ENCODE results near the gene PCDHB14.
"Not testable (repeated sequence)": the region's sequence is repeated elsewhere in the genome, so short reads cannot be mapped to it uniquely, and the experiment has no call there.

Gene PCDHB14

GRCh38 chr5:141234109-141234667, 11.0 kb downstream of the PCDHB14 start:
- no peak for DNase-seq (ENCODE audit: low spot score in 2 of 2)
- Mint-ChIP-seq H3K4me3 (no peak overlapping the region), H3K27ac (no peak overlapping the region), H3K36me3 (peaks cover 8% of the 10 kb centered on the region), H3K4me1 (no peaks in the 10 kb centered on the region), H3K9me3 (peaks cover 23% of the 10 kb centered on the region), H3K27me3 (peaks cover 4% of the 10 kb centered on the region)
- ATAC-seq (ENCODE audit: low read depth), result no peak

- H3K4me3 Mint-ChIP-seq; ATAC-seq (ENCODE audit: low read depth); H3K36me3 Mint-ChIP-seq; H3K27me3 Mint-ChIP-seq; H3K27ac Mint-ChIP-seq; H3K4me1 Mint-ChIP-seq; DNase-seq (ENCODE audit: low spot score in 2 of 2): not testable (repeated sequence)
- H3K9me3 Mint-ChIP-seq, result peaks cover 30% of the 10 kb centered on the region
Observed at GRCh38 chr5:141235922-141236321, 12.8 kb downstream of the PCDHB14 start.

GRCh38 chr5:141236516-141237313, 13.6 kb downstream of the PCDHB14 start:
- H3K27ac Mint-ChIP-seq, result no peak overlapping the region

GRCh38 chr5:141241496-141241895, 18.4 kb downstream of the PCDHB14 start:
- DNase-seq (ENCODE audit: low spot score in 2 of 2), result no peak
- Mint-ChIP-seq H3K27ac (no peak overlapping the region), H3K4me3 (no peak overlapping the region), H3K36me3 (peaks cover 7% of the 10 kb centered on the region), H3K4me1 (no peaks in the 10 kb centered on the region), H3K9me3 (peaks cover 19% of the 10 kb centered on the region), H3K27me3 (peaks cover 6% of the 10 kb centered on the region)
- no peak for ATAC-seq (ENCODE audit: low read depth)

More at GRCh38 chr5:141236516-141237313, 13.6 kb downstream of the PCDHB14 start:
- ATAC-seq (ENCODE audit: low read depth) (no peak), DNase-seq (ENCODE audit: low spot score in 2 of 2) (no peak)
- Mint-ChIP-seq H3K4me3 (no peak overlapping the region), H3K27me3 (peaks cover 7% of the 10 kb centered on the region), H3K36me3 (peaks cover 8% of the 10 kb centered on the region), H3K9me3 (peaks cover 26% of the 10 kb centered on the region), H3K4me1 (no peaks in the 10 kb centered on the region)

- Mint-ChIP-seq H3K27me3 (peaks cover 2% of the 10 kb centered on the region), H3K9me3 (peaks cover 22% of the 10 kb centered on the region), H3K4me3 (no peak within 1 kb of the TSS), H3K36me3 (peaks cover 3% of the 10 kb centered on the region), H3K27ac (no peak within 1 kb of the TSS), H3K4me1 (no peaks in the 10 kb centered on the region)
- ATAC-seq (ENCODE audit: low read depth) (no peak), DNase-seq (ENCODE audit: low spot score in 2 of 2) (no peak)
Observed at GRCh38 chr5:141245250-141245717, 22.1 kb downstream of the PCDHB14 start, which contains the start of gene PCDHB15. Gene PCDHB15 (plus strand): TSS chr5:141245395. CDS start chr5:141245579, 184 bp downstream.

GRCh38 chr5:141246971-141247370, 23.8 kb downstream of the PCDHB14 start:
- H3K9me3 Mint-ChIP-seq, result peaks cover 19% of the 10 kb centered on the region
- not testable (repeated sequence) for H3K36me3 Mint-ChIP-seq; H3K27ac Mint-ChIP-seq; DNase-seq (ENCODE audit: low spot score in 2 of 2); H3K27me3 Mint-ChIP-seq; ATAC-seq (ENCODE audit: low read depth); H3K4me1 Mint-ChIP-seq; H3K4me3 Mint-ChIP-seq

- H3K4me1 Mint-ChIP-seq; H3K4me3 Mint-ChIP-seq; H3K27ac Mint-ChIP-seq; H3K36me3 Mint-ChIP-seq; ATAC-seq (ENCODE audit: low read depth); DNase-seq (ENCODE audit: low spot score in 2 of 2); H3K27me3 Mint-ChIP-seq: not testable (repeated sequence)
- H3K9me3 Mint-ChIP-seq, result peaks cover 21% of the 10 kb centered on the region
Observed at GRCh38 chr5:141247434-141247833, 24.3 kb downstream of the PCDHB14 start.

- no peak overlapping the region for H3K27ac Mint-ChIP-seq
- DNase-seq (ENCODE audit: low spot score in 2 of 2) (no peak), ATAC-seq (ENCODE audit: low read depth) (no peak)
- peaks cover 22% of the 10 kb centered on the region for H3K9me3 Mint-ChIP-seq
- H3K27me3 Mint-ChIP-seq, result no peaks in the 10 kb centered on the region
- peaks cover 4% of the 10 kb centered on the region for H3K36me3 Mint-ChIP-seq
- H3K4me3 Mint-ChIP-seq, result no peak overlapping the region
- H3K4me1 Mint-ChIP-seq, result no peaks in the 10 kb centered on the region
Observed at GRCh38 chr5:141250576-141250975, 27.4 kb downstream of the PCDHB14 start.

GRCh38 chr5:141258464-141258863, 35.3 kb downstream of the PCDHB14 start:
- H3K27ac Mint-ChIP-seq, result no peak overlapping the region
- no peaks in the 10 kb centered on the region for H3K4me1 Mint-ChIP-seq
- no peak for DNase-seq (ENCODE audit: low spot score in 2 of 2)
- ATAC-seq (ENCODE audit: low read depth), result no peak
- H3K9me3 Mint-ChIP-seq, result peaks cover 18% of the 10 kb centered on the region
- H3K36me3 Mint-ChIP-seq, result peaks cover 18% of the 10 kb centered on the region
- no peaks in the 10 kb centered on the region for H3K27me3 Mint-ChIP-seq
- no peak overlapping the region for H3K4me3 Mint-ChIP-seq

GRCh38 chr5:141258948-141259347, 35.8 kb downstream of the PCDHB14 start:
- Mint-ChIP-seq H3K9me3 (peaks cover 20% of the 10 kb centered on the region), H3K4me3 (no peak overlapping the region), H3K27ac (no peak overlapping the region)

GRCh38 chr5:141260458-141261237, 37.5 kb downstream of the PCDHB14 start:
- Mint-ChIP-seq H3K36me3 (peaks cover 26% of the 10 kb centered on the region), H3K4me3 (no peak overlapping the region), H3K4me1 (no peaks in the 10 kb centered on the region), H3K9me3 (peaks cover 17% of the 10 kb centered on the region), H3K27ac (no peak overlapping the region), H3K27me3 (no peaks in the 10 kb centered on the region)
- no peak for ATAC-seq (ENCODE audit: low read depth)
- DNase-seq (ENCODE audit: low spot score in 2 of 2), result no peak

More at GRCh38 chr5:141258948-141259347, 35.8 kb downstream of the PCDHB14 start:
- ATAC-seq (ENCODE audit: low read depth) (no peak), DNase-seq (ENCODE audit: low spot score in 2 of 2) (no peak)
- Mint-ChIP-seq H3K4me1 (no peaks in the 10 kb centered on the region), H3K36me3 (peaks cover 19% of the 10 kb centered on the region), H3K27me3 (no peaks in the 10 kb centered on the region)

GRCh38 chr5:141261238-141261546, 38.0 kb downstream of the PCDHB14 start:
- H3K27ac Mint-ChIP-seq, result no peak overlapping the region
- no peak for DNase-seq (ENCODE audit: low spot score in 2 of 2)
- H3K4me3 Mint-ChIP-seq, result no peak overlapping the region
- no peaks in the 10 kb centered on the region for H3K27me3 Mint-ChIP-seq
- no peak for ATAC-seq (ENCODE audit: low read depth)
- H3K36me3 Mint-ChIP-seq, result peaks cover 29% of the 10 kb centered on the region
- H3K4me1 Mint-ChIP-seq, result no peaks in the 10 kb centered on the region
- peaks cover 20% of the 10 kb centered on the region for H3K9me3 Mint-ChIP-seq

- no peak overlapping the region for H3K4me3 Mint-ChIP-seq
- H3K36me3 Mint-ChIP-seq, result peaks cover 50% of the 10 kb centered on the region
- no peaks in the 10 kb centered on the region for H3K4me1 Mint-ChIP-seq
- H3K9me3 Mint-ChIP-seq, result peaks cover 30% of the 10 kb centered on the region
- DNase-seq (ENCODE audit: low spot score in 2 of 2) (no peak), ATAC-seq (ENCODE audit: low read depth) (no peak)
- no peaks in the 10 kb centered on the region for H3K27me3 Mint-ChIP-seq
- no peak overlapping the region for H3K27ac Mint-ChIP-seq
Observed at GRCh38 chr5:141269195-141269594, 46.1 kb downstream of the PCDHB14 start.

- Mint-ChIP-seq H3K4me3 (no peak overlapping the region), H3K27ac (no peak overlapping the region), H3K27me3 (no peaks in the 10 kb centered on the region), H3K36me3 (peaks cover 46% of the 10 kb centered on the region), H3K9me3 (peaks cover 33% of the 10 kb centered on the region), H3K4me1 (no peaks in the 10 kb centered on the region)
- DNase-seq (ENCODE audit: low spot score in 2 of 2), result no peak
- no peak for ATAC-seq (ENCODE audit: low read depth)
Observed at GRCh38 chr5:141272906-141273305, 49.8 kb downstream of the PCDHB14 start.

Measured in memory B cell (primary cell).